ENCODE results near the gene FBN2.

FBN2 gene

GRCh38 chr5:128566178-128566577, 28.1 kb upstream of the FBN2 start:
- Histone ChIP-seq H4K91ac (ENCODE audit: low read depth, low read length, poor library complexity) (no peak overlapping the region), H3K79me1 (ENCODE audit: low read depth, low read length) (no peaks in the 10 kb centered on the region), H3K36me3 (replicated peaks in 1 of 2; ENCODE audit: control insufficient read depth in 2 of 2, insufficient read depth in 2 of 2, low read length in 2 of 2) (no peaks in the 10 kb centered on the region), H3K14ac (ENCODE audit: low read length) (no peak overlapping the region), H2AK5ac (ENCODE audit: low read depth, low read length) (no peak overlapping the region), H2AFZ (ENCODE audit: low read length) (no peak overlapping the region), H2BK12ac (ENCODE audit: low read length) (no peak overlapping the region), H3K4me2 (ENCODE audit: insufficient read depth, low read length, poor library complexity, severe bottlenecking) (no peak overlapping the region), H3K9ac (ENCODE audit: low read depth, low read length, poor library complexity) (no peak overlapping the region), H3K4me3 (ENCODE audit: low read length in 2 of 2) (no peak overlapping the region), H3K4ac (ENCODE audit: low read length) (no peak overlapping the region), H3K27me3 (ENCODE audit: control insufficient read depth in 3 of 3, insufficient read depth in 3 of 3, low read depth in 1 of 3, low read length in 3 of 3) (no peaks in the 10 kb centered on the region), H2BK5ac (ENCODE audit: low read length) (no peak overlapping the region), H2BK15ac (ENCODE audit: low read length) (no peak overlapping the region), H3K9me3 (replicated peaks in 1 of 2; ENCODE audit: control insufficient read depth in 2 of 2, insufficient read depth in 1 of 2, low read depth in 1 of 2, low read length in 2 of 2) (no peaks in the 10 kb centered on the region), H3K18ac (ENCODE audit: low read length) (no peak overlapping the region), H3K27ac (replicated peaks; ENCODE audit: low read length) (no peak overlapping the region), H3K4me1 (ENCODE audit: control insufficient read depth in 2 of 2, insufficient read depth in 1 of 2, low read depth in 1 of 2, low read length in 2 of 2) (no peaks in the 10 kb centered on the region), H4K8ac (ENCODE audit: low read depth, low read length) (no peak overlapping the region), H3K23ac (ENCODE audit: low read depth, low read length, poor library complexity) (no peak overlapping the region), H2BK120ac (ENCODE audit: low read depth, low read length) (no peak overlapping the region)
- no peak for DNase-seq (ENCODE audit: low spot score)
- WGBS, 2 donors (ENCODE audit: extremely low coverage in 2 of 2, insufficient read length in 2 of 2, insufficient replicate concordance in 1 of 2): no CpG with 5 or more reads among the region's 2 CpGs

- no peak overlapping the region for H3K18ac ChIP-seq (ENCODE audit: low read length)
- no peak overlapping the region for H3K27ac ChIP-seq (replicated peaks; ENCODE audit: low read length)
- H4K91ac ChIP-seq (ENCODE audit: low read depth, low read length, poor library complexity): no peak overlapping the region
- DNase-seq (ENCODE audit: low spot score): no peak
- H3K4me2 ChIP-seq (ENCODE audit: insufficient read depth, low read length, poor library complexity, severe bottlenecking): no peak overlapping the region
- H3K4me1 ChIP-seq (ENCODE audit: control insufficient read depth in 2 of 2, insufficient read depth in 1 of 2, low read depth in 1 of 2, low read length in 2 of 2): no peaks in the 10 kb centered on the region
- H3K23ac ChIP-seq (ENCODE audit: low read depth, low read length, poor library complexity): no peak overlapping the region
- no peak overlapping the region for H3K14ac ChIP-seq (ENCODE audit: low read length)
- H2AFZ ChIP-seq (ENCODE audit: low read length): no peak overlapping the region
- no peaks in the 10 kb centered on the region for H3K79me1 ChIP-seq (ENCODE audit: low read depth, low read length)
- H2BK12ac ChIP-seq (ENCODE audit: low read length): no peak overlapping the region
- WGBS, 2 donors (ENCODE audit: extremely low coverage in 2 of 2, insufficient read length in 2 of 2, insufficient replicate concordance in 1 of 2): no CpG with 5 or more reads among the region's 13 CpGs
- no peaks in the 10 kb centered on the region for H3K9me3 ChIP-seq (replicated peaks in 1 of 2; ENCODE audit: control insufficient read depth in 2 of 2, insufficient read depth in 1 of 2, low read depth in 1 of 2, low read length in 2 of 2)
- H3K9ac ChIP-seq (ENCODE audit: low read depth, low read length, poor library complexity): no peak overlapping the region
- no peak overlapping the region for H4K8ac ChIP-seq (ENCODE audit: low read depth, low read length)
- H3K36me3 ChIP-seq (replicated peaks in 1 of 2; ENCODE audit: control insufficient read depth in 2 of 2, insufficient read depth in 2 of 2, low read length in 2 of 2): no peaks in the 10 kb centered on the region
- H2BK15ac ChIP-seq (ENCODE audit: low read length): no peak overlapping the region
- no peak overlapping the region for H3K4me3 ChIP-seq (ENCODE audit: low read length in 2 of 2)
- H2BK5ac ChIP-seq (ENCODE audit: low read length): no peak overlapping the region
- H3K27me3 ChIP-seq (ENCODE audit: control insufficient read depth in 3 of 3, insufficient read depth in 3 of 3, low read depth in 1 of 3, low read length in 3 of 3): no peaks in the 10 kb centered on the region
- H2BK120ac ChIP-seq (ENCODE audit: low read depth, low read length): no peak overlapping the region
- no peak overlapping the region for H3K4ac ChIP-seq (ENCODE audit: low read length)
- H2AK5ac ChIP-seq (ENCODE audit: low read depth, low read length): no peak overlapping the region
Observed at GRCh38 chr5:128559300-128560297, 21.6 kb upstream of the FBN2 start.

GRCh38 chr5:128553747-128554146, 15.7 kb upstream of the FBN2 start:
- Histone ChIP-seq H2BK12ac (ENCODE audit: low read length) (no peak overlapping the region), H3K23ac (ENCODE audit: low read depth, low read length, poor library complexity) (no peak overlapping the region), H3K4me2 (ENCODE audit: insufficient read depth, low read length, poor library complexity, severe bottlenecking) (no peak overlapping the region), H3K36me3 (replicated peaks in 1 of 2; ENCODE audit: control insufficient read depth in 2 of 2, insufficient read depth in 2 of 2, low read length in 2 of 2) (no peaks in the 10 kb centered on the region), H3K27ac (replicated peaks; ENCODE audit: low read length) (no peak overlapping the region), H3K4ac (ENCODE audit: low read length) (no peak overlapping the region), H3K9ac (ENCODE audit: low read depth, low read length, poor library complexity) (no peak overlapping the region), H2AK5ac (ENCODE audit: low read depth, low read length) (no peak overlapping the region), H3K18ac (ENCODE audit: low read length) (no peak overlapping the region), H2BK15ac (ENCODE audit: low read length) (no peak overlapping the region), H2BK120ac (ENCODE audit: low read depth, low read length) (no peak overlapping the region), H3K4me3 (ENCODE audit: low read length in 2 of 2) (no peak overlapping the region), H3K4me1 (ENCODE audit: control insufficient read depth in 2 of 2, insufficient read depth in 1 of 2, low read depth in 1 of 2, low read length in 2 of 2) (no peaks in the 10 kb centered on the region), H3K79me1 (ENCODE audit: low read depth, low read length) (no peaks in the 10 kb centered on the region), H2AFZ (ENCODE audit: low read length) (no peak overlapping the region), H2BK5ac (ENCODE audit: low read length) (no peak overlapping the region), H3K27me3 (ENCODE audit: control insufficient read depth in 3 of 3, insufficient read depth in 3 of 3, low read depth in 1 of 3, low read length in 3 of 3) (no peaks in the 10 kb centered on the region), H3K14ac (ENCODE audit: low read length) (no peak overlapping the region), H4K91ac (ENCODE audit: low read depth, low read length, poor library complexity) (no peak overlapping the region), H4K8ac (ENCODE audit: low read depth, low read length) (no peak overlapping the region), H3K9me3 (replicated peaks in 1 of 2; ENCODE audit: control insufficient read depth in 2 of 2, insufficient read depth in 1 of 2, low read depth in 1 of 2, low read length in 2 of 2) (peaks cover 0 to 4% of the 10 kb centered on the region in 2 donors)
- no peak for DNase-seq (ENCODE audit: low spot score)

GRCh38 chr5:128551476-128551875, 13.4 kb upstream of the FBN2 start:
- Histone ChIP-seq H2BK120ac (ENCODE audit: low read depth, low read length) (no peak overlapping the region), H3K79me1 (ENCODE audit: low read depth, low read length) (no peaks in the 10 kb centered on the region), H3K4me2 (ENCODE audit: insufficient read depth, low read length, poor library complexity, severe bottlenecking) (no peak overlapping the region), H2BK15ac (ENCODE audit: low read length) (no peak overlapping the region), H3K4me1 (ENCODE audit: control insufficient read depth in 2 of 2, insufficient read depth in 1 of 2, low read depth in 1 of 2, low read length in 2 of 2) (no peaks in the 10 kb centered on the region), H3K9ac (ENCODE audit: low read depth, low read length, poor library complexity) (no peak overlapping the region), H2BK12ac (ENCODE audit: low read length) (no peak overlapping the region), H3K4ac (ENCODE audit: low read length) (no peak overlapping the region), H2AFZ (ENCODE audit: low read length) (no peak overlapping the region), H3K27ac (replicated peaks; ENCODE audit: low read length) (no peak overlapping the region), H2BK5ac (ENCODE audit: low read length) (no peak overlapping the region), H3K9me3 (replicated peaks in 1 of 2; ENCODE audit: control insufficient read depth in 2 of 2, insufficient read depth in 1 of 2, low read depth in 1 of 2, low read length in 2 of 2) (peaks cover 0 to 4% of the 10 kb centered on the region in 2 donors), H3K18ac (ENCODE audit: low read length) (no peak overlapping the region), H4K8ac (ENCODE audit: low read depth, low read length) (no peak overlapping the region), H3K4me3 (ENCODE audit: low read length in 2 of 2) (no peak overlapping the region), H3K36me3 (replicated peaks in 1 of 2; ENCODE audit: control insufficient read depth in 2 of 2, insufficient read depth in 2 of 2, low read length in 2 of 2) (no peaks in the 10 kb centered on the region), H3K14ac (ENCODE audit: low read length) (no peak overlapping the region), H2AK5ac (ENCODE audit: low read depth, low read length) (no peak overlapping the region), H3K27me3 (ENCODE audit: control insufficient read depth in 3 of 3, insufficient read depth in 3 of 3, low read depth in 1 of 3, low read length in 3 of 3) (no peaks in the 10 kb centered on the region), H3K23ac (ENCODE audit: low read depth, low read length, poor library complexity) (no peak overlapping the region), H4K91ac (ENCODE audit: low read depth, low read length, poor library complexity) (no peak overlapping the region)
- no CpG with 5 or more reads among the region's 1 CpG for WGBS, 2 donors (ENCODE audit: extremely low coverage in 2 of 2, insufficient read length in 2 of 2, insufficient replicate concordance in 1 of 2)
- no peak for DNase-seq (ENCODE audit: low spot score)

All from neuronal stem cell (in vitro differentiated cells).